ENCODE results near the gene SMPD2.

GRCh38 chr6:109491207-109491938 lies 50.8 kb downstream of the SMPD2 start:
- TF ChIP-seq, protein P1, sequence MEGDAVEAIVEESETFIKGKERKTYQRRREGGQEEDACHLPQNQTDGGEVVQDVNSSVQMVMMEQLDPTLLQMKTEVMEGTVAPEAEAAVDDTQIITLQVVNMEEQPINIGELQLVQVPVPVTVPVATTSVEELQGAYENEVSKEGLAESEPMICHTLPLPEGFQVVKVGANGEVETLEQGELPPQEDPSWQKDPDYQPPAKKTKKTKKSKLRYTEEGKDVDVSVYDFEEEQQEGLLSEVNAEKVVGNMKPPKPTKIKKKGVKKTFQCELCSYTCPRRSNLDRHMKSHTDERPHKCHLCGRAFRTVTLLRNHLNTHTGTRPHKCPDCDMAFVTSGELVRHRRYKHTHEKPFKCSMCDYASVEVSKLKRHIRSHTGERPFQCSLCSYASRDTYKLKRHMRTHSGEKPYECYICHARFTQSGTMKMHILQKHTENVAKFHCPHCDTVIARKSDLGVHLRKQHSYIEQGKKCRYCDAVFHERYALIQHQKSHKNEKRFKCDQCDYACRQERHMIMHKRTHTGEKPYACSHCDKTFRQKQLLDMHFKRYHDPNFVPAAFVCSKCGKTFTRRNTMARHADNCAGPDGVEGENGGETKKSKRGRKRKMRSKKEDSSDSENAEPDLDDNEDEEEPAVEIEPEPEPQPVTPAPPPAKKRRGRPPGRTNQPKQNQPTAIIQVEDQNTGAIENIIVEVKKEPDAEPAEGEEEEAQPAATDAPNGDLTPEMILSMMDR (conservative IDR thresholded peaks at IDR 0.05) = no peak
- TF ChIP-seq ZFX (IDR thresholded peaks at IDR 0.05) = no peak

All from C4-2B (cell line).